Measurements from ENCODE around the gene POLR2H.

POLR2H gene

GRCh38 chr3:184368586-184369183 is 7.2 kb downstream of the POLR2H start:
- Histone ChIP-seq H2AFZ (ENCODE audit: low read depth) (no peak overlapping the region), H3K27me3 (ENCODE audit: insufficient read depth, low read depth) (peaks cover 8% of the 10 kb centered on the region; the same call in 1 of the 2 replicates), H3K9ac (no peak overlapping the region), H3K79me2 (ENCODE audit: insufficient read depth, low read depth) (peaks cover 16% of the 10 kb centered on the region), H3K4me2 (no peak overlapping the region), H3K4me1 (ENCODE audit: low read depth, poor library complexity, severe bottlenecking) (peaks cover 16% of the 10 kb centered on the region), H3K27ac (no peak overlapping the region), H4K20me1 (ENCODE audit: insufficient read depth) (no peaks in the 10 kb centered on the region), H3K4me3 (IDR thresholded peaks at IDR 0.05; ENCODE audit: insufficient read depth, low read depth, low read length) (no peak overlapping the region), H3K36me3 (ENCODE audit: insufficient read depth) (peaks cover 5% of the 10 kb centered on the region; the same call in 1 of the 2 replicates)
- TF ChIP-seq CTCF (conservative IDR thresholded peaks at IDR 0.05; ENCODE audit: low read depth, low read length), result no peak

GRCh38 chr3:184371570-184372018 is 10.1 kb downstream of the POLR2H start:
- Histone ChIP-seq H3K4me2 (no peak overlapping the region), H3K4me3 (IDR thresholded peaks at IDR 0.05; ENCODE audit: insufficient read depth, low read depth, low read length) (no peak overlapping the region), H3K4me1 (ENCODE audit: low read depth, poor library complexity, severe bottlenecking) (peaks cover 8% of the 10 kb centered on the region), H4K20me1 (ENCODE audit: insufficient read depth) (no peaks in the 10 kb centered on the region), H3K27ac (no peak overlapping the region), H3K27me3 (ENCODE audit: insufficient read depth, low read depth) (peaks cover 28% of the 10 kb centered on the region), H3K36me3 (ENCODE audit: insufficient read depth) (no peaks in the 10 kb centered on the region), H2AFZ (ENCODE audit: low read depth) (no peak overlapping the region), H3K79me2 (ENCODE audit: insufficient read depth, low read depth) (no peaks in the 10 kb centered on the region), H3K9ac (no peak overlapping the region)
- peak; percentile 92 for TF ChIP-seq CTCF (conservative IDR thresholded peaks at IDR 0.05; ENCODE audit: low read depth, low read length)

GRCh38 chr3:184372296-184372821 is 10.8 kb downstream of the POLR2H start:
- Histone ChIP-seq H3K36me3 (ENCODE audit: insufficient read depth) (no peaks in the 10 kb centered on the region), H2AFZ (ENCODE audit: low read depth) (no peak overlapping the region), H3K4me3 (IDR thresholded peaks at IDR 0.05; ENCODE audit: insufficient read depth, low read depth, low read length) (no peak overlapping the region), H3K4me1 (ENCODE audit: low read depth, poor library complexity, severe bottlenecking) (peaks cover 8% of the 10 kb centered on the region), H3K4me2 (no peak overlapping the region), H3K9ac (no peak overlapping the region), H3K27me3 (ENCODE audit: insufficient read depth, low read depth) (peaks cover 36% of the 10 kb centered on the region), H3K79me2 (ENCODE audit: insufficient read depth, low read depth) (no peaks in the 10 kb centered on the region), H3K27ac (no peak overlapping the region), H4K20me1 (ENCODE audit: insufficient read depth) (no peaks in the 10 kb centered on the region)
- no peak for TF ChIP-seq CTCF (conservative IDR thresholded peaks at IDR 0.05; ENCODE audit: low read depth, low read length)

DNA sequence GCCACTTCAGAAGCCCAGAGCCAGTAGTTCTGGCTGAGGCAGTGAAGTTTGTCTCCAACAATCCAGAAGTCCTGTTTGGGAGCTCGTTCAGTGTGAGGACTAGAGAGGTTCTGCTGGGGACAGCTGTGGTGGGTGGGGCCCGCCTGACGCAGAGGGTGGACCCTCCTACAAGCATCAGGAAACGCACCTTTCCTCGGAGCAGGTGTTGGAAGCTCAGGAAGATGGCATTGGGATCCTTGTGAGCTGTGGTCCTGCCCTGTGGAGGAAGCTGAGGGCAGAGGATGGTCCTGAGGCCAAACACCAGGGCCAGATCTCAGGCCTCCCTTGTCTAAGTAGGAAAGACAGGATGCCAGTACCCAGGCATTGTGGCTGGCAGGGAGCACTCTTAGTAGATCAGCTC is 11.4 kb downstream of the POLR2H start:
- no peaks in the 10 kb centered on the region for H3K79me2 ChIP-seq (ENCODE audit: insufficient read depth, low read depth)
- H3K4me2 ChIP-seq, result no peak overlapping the region
- no peaks in the 10 kb centered on the region for H4K20me1 ChIP-seq (ENCODE audit: insufficient read depth)
- peaks cover 41% of the 10 kb centered on the region for H3K27me3 ChIP-seq (ENCODE audit: insufficient read depth, low read depth)
- peaks cover 8% of the 10 kb centered on the region for H3K4me1 ChIP-seq (ENCODE audit: low read depth, poor library complexity, severe bottlenecking)
- H3K27ac ChIP-seq, result no peak overlapping the region
- H3K9ac ChIP-seq, result no peak overlapping the region
- TF ChIP-seq CTCF (conservative IDR thresholded peaks at IDR 0.05; ENCODE audit: low read depth, low read length), result no peak
- H3K36me3 ChIP-seq (ENCODE audit: insufficient read depth), result no peaks in the 10 kb centered on the region
- no peak overlapping the region for H2AFZ ChIP-seq (ENCODE audit: low read depth)
- H3K4me3 ChIP-seq (IDR thresholded peaks at IDR 0.05; ENCODE audit: insufficient read depth, low read depth, low read length), result no peak overlapping the region

All from KMS-11 (cell line).